ENCODE results near the gene PNP.

The PNP gene

GRCh38 chr14:20429801-20430669 is 39.2 kb upstream of the PNP start:
- Histone ChIP-seq H3K9ac (peak overlapping the region in 10 of 11 experiments; percentile 2 to 95 (median 88); a peak in 17 of 22 replicates), H3K4me1 (peaks cover 70 to 93% (median 86%) of the 10 kb centered on the region in 10 experiments), H3K27ac (peak overlapping the region; percentile 6 to 100 (median 97); a peak in 21 of 22 replicates), H3K27me3 (no peaks in the 10 kb centered on the region), H3K4me2 (peak overlapping the region; percentile 85 to 99 (median 96)), H4K20me1 (no peaks in the 10 kb centered on the region), H3K36me3 (peaks cover 0 to 14% (median 0%) of the 10 kb centered on the region in 11 experiments; a peak in 7 of 22 replicates), H3K9me3 (replicated peaks in 1 of 11) (no peaks in the 10 kb centered on the region), H3K4me3 (peak overlapping the region in 8 of 10 experiments; percentile 48 to 69 (median 58); a peak in 13 of 20 replicates)
- no peak for TF ChIP-seq Cebpa-rat (IDR thresholded peaks at IDR 0.05)

GRCh38 chr14:20434701-20435581 is 34.3 kb upstream of the PNP start:
- Histone ChIP-seq H3K4me2 (peak overlapping the region; percentile 83 to 98 (median 95)), H4K20me1 (no peaks in the 10 kb centered on the region), H3K4me1 (peaks cover 67 to 94% (median 90%) of the 10 kb centered on the region in 10 experiments), H3K9me3 (replicated peaks in 1 of 11) (peaks cover 0 to 15% (median 0%) of the 10 kb centered on the region in 11 experiments; a peak in 8 of 22 replicates), H3K27me3 (no peaks in the 10 kb centered on the region), H3K27ac (peak overlapping the region in 10 of 11 experiments; percentile 32 to 81 (median 72); a peak in 18 of 22 replicates), H3K4me3 (peak overlapping the region; percentile 29 to 68 (median 56)), H3K9ac (peak overlapping the region; percentile 23 to 80 (median 75); a peak in 20 of 22 replicates), H3K36me3 (peaks cover 0 to 9% (median 0%) of the 10 kb centered on the region in 11 experiments; a peak in 1 of 22 replicates)
- TF ChIP-seq Cebpa-rat (IDR thresholded peaks at IDR 0.05) = no peak

GRCh38 chr14:20435582-20436362 is 33.4 kb upstream of the PNP start, which contains the start of gene KLHL33:
Gene KLHL33, minus strand, starts transcription at chr14:20436166. Its CDS starts 355 bp downstream, at chr14:20435811.
- Histone ChIP-seq H3K27ac (peak within 1 kb of the TSS in 10 of 11 experiments; percentile 32 to 81 (median 72); a peak in 18 of 22 replicates), H3K4me1 (peaks cover 65 to 94% (median 89%) of the 10 kb centered on the region in 10 experiments), H3K4me2 (peak within 1 kb of the TSS; percentile 83 to 98 (median 95)), H3K9me3 (replicated peaks in 1 of 11) (peaks cover 0 to 15% (median 0%) of the 10 kb centered on the region in 11 experiments; a peak in 8 of 22 replicates), H3K27me3 (no peaks in the 10 kb centered on the region), H3K4me3 (peak within 1 kb of the TSS; percentile 29 to 68 (median 56)), H3K9ac (peak within 1 kb of the TSS; percentile 23 to 80 (median 75); a peak in 20 of 22 replicates), H4K20me1 (no peaks in the 10 kb centered on the region), H3K36me3 (0 out of 22 replicates have a peak, but pooled peaks cover 0 to 3% (median 0%) of the 10 kb centered on the region in 11 experiments)
- no peak for TF ChIP-seq Cebpa-rat (IDR thresholded peaks at IDR 0.05)

- Histone ChIP-seq H3K27ac (peak overlapping the region in 8 of 11 experiments; percentile 70 to 81 (median 76); a peak in 13 of 22 replicates), H3K4me3 (peak overlapping the region in 1 of 10 experiments; percentile 64; a peak in 2 of 20 replicates), H3K9ac (peak overlapping the region in 4 of 11 experiments; percentile 75 to 80 (median 78); a peak in 4 of 22 replicates), H3K4me1 (peaks cover 65 to 94% (median 89%) of the 10 kb centered on the region in 10 experiments), H3K4me2 (peak overlapping the region; percentile 83 to 98 (median 95)), H3K27me3 (no peaks in the 10 kb centered on the region), H3K9me3 (replicated peaks in 1 of 11) (peaks cover 0 to 15% (median 0%) of the 10 kb centered on the region in 11 experiments; a peak in 8 of 22 replicates), H3K36me3 (no peaks in the 10 kb centered on the region), H4K20me1 (no peaks in the 10 kb centered on the region)
- TF ChIP-seq Cebpa-rat (IDR thresholded peaks at IDR 0.05) = no peak
These were observed 32.8 kb upstream of the PNP start for GRCh38 chr14:20436363-20436755.

- H3K27ac ChIP-seq = peak overlapping the region in 3 of 11 experiments; percentile 3 to 38 (median 34); a peak in 3 of 22 replicates
- H3K36me3 ChIP-seq = peaks cover 0 to 15% (median 10%) of the 10 kb centered on the region in 11 experiments; a peak in 18 of 22 replicates
- H3K4me2 ChIP-seq = peak overlapping the region; percentile 49 to 98 (median 60)
- no peaks in the 10 kb centered on the region for H4K20me1 ChIP-seq
- no peak overlapping the region for H3K9ac ChIP-seq
- TF ChIP-seq Cebpa-rat (IDR thresholded peaks at IDR 0.05) = no peak
- H3K27me3 ChIP-seq = no peaks in the 10 kb centered on the region
- H3K4me1 ChIP-seq = peaks cover 77 to 92% (median 81%) of the 10 kb centered on the region in 10 experiments
- H3K4me3 ChIP-seq = 0 out of 20 replicates have a peak overlapping the region, but pooled peaks of 1 of the 10 experiments have one; percentile 22
- H3K9me3 ChIP-seq (replicated peaks in 1 of 11) = peaks cover 0 to 24% (median 7%) of the 10 kb centered on the region in 11 experiments; a peak in 16 of 22 replicates
These were observed 30.5 kb upstream of the PNP start for GRCh38 chr14:20438664-20439063.

- Histone ChIP-seq H3K27ac (peak overlapping the region in 1 of 11 experiments; percentile 1; a peak in 1 of 22 replicates), H3K36me3 (peaks cover 2 to 33% (median 28%) of the 10 kb centered on the region in 11 experiments), H3K4me3 (no peak overlapping the region), H3K9me3 (replicated peaks in 1 of 11) (peaks cover 0 to 24% (median 11%) of the 10 kb centered on the region in 11 experiments; a peak in 16 of 22 replicates), H4K20me1 (no peaks in the 10 kb centered on the region), H3K4me2 (peak overlapping the region; percentile 56 to 82 (median 72)), H3K9ac (no peak overlapping the region), H3K4me1 (peaks cover 63 to 83% (median 67%) of the 10 kb centered on the region in 10 experiments), H3K27me3 (no peaks in the 10 kb centered on the region)
- TF ChIP-seq Cebpa-rat (IDR thresholded peaks at IDR 0.05) = no peak
These were observed 28.7 kb upstream of the PNP start for GRCh38 chr14:20440465-20440864.

- H3K27ac ChIP-seq = peak overlapping the region in 3 of 11 experiments; percentile 0 to 16 (median 1); a peak in 2 of 22 replicates
- TF ChIP-seq Cebpa-rat (IDR thresholded peaks at IDR 0.05) = no peak
- no peak overlapping the region for H3K9ac ChIP-seq
- H3K4me1 ChIP-seq = peaks cover 63 to 83% (median 67%) of the 10 kb centered on the region in 10 experiments
- no peak overlapping the region; a peak in 1 of 20 replicates for H3K4me3 ChIP-seq
- peaks cover 6 to 37% (median 32%) of the 10 kb centered on the region in 11 experiments for H3K36me3 ChIP-seq
- peaks cover 0 to 24% (median 11%) of the 10 kb centered on the region in 11 experiments; a peak in 16 of 22 replicates for H3K9me3 ChIP-seq (replicated peaks in 1 of 11)
- no peaks in the 10 kb centered on the region for H4K20me1 ChIP-seq
- H3K27me3 ChIP-seq = no peaks in the 10 kb centered on the region
- peak overlapping the region; percentile 56 to 82 (median 72) for H3K4me2 ChIP-seq
These were observed 28.3 kb upstream of the PNP start for GRCh38 chr14:20440882-20441281.

Measured in BLaER1 treated with 17β-estradiol and CSF1 and Interleukin-3, amounts not matched to agents 10 nM and 100 nM (cell line).